Neural progenitor cell (in vitro differentiated cells): ENCODE measurements around the gene TSPAN11. TPM values are rescaled to one million over a fixed set of nuclear protein-coding genes. Genes with fewer than 3 reads are reported as not detected.
A peak's percentile ranks its signal among the peaks of the same experiment; 100 is the strongest.

Experiments used
- DNase-seq: peaks from one replicate; pipeline ENCODE4 v3.0.0-alpha.2; 2016; ENCODE audit warnings: low spot score
- H2AFZ ChIP-seq: fragments of 200-600 bp; sonication (generic); replicated peaks from 2 replicates; pipeline ENCODE4 v1.6.1; 2016; ENCODE audit warnings: antibody characterized with exemption
- H3F3A ChIP-seq: fragments of 200-600 bp; sonication (generic); 2 replicates; pipeline ENCODE4 v1.6.1; 2016; ENCODE audit warnings: antibody characterized with exemption, low read depth
- H3K27ac ChIP-seq: fragments of 200-600 bp; sonication (generic); 2 replicates; pipeline ENCODE4 v1.5.1; 2016; ENCODE audit warnings: mild to moderate bottlenecking
- H3K27me3 ChIP-seq: fragments of 200-600 bp; sonication (generic); 2 replicates; pipeline ENCODE4 v1.6.1; 2016; ENCODE audit warnings: mild to moderate bottlenecking, moderate library complexity
- H3K36me3 ChIP-seq: fragments of 200-600 bp; sonication (generic); 2 replicates; pipeline ENCODE4 v1.5.1; 2016
- H3K4me1 ChIP-seq: fragments of 200-600 bp; sonication (generic); 2 replicates; pipeline ENCODE4 v1.6.1; 2016; ENCODE audit warnings: mixed run types
- H3K4me2 ChIP-seq: fragments of 200-600 bp; sonication (generic); 2 replicates; pipeline ENCODE4 v1.6.1; 2016
- H3K4me3 ChIP-seq: fragments of 200-600 bp; sonication (generic); 2 replicates; pipeline ENCODE4 v1.5.1; 2016
- H3K79me2 ChIP-seq: fragments of 200-600 bp; sonication (generic); 2 replicates; pipeline ENCODE4 v1.6.1; 2016; ENCODE audit warnings: low read depth
- H3K9ac ChIP-seq: fragments of 200-600 bp; sonication (generic); 2 replicates; pipeline ENCODE4 v1.6.1; 2016
- H3K9me3 ChIP-seq: fragments of 200-600 bp; sonication (generic); 2 replicates; pipeline ENCODE4 v1.5.1; 2016; ENCODE audit warnings: low read depth
- H4K20me1 ChIP-seq: fragments of 200-600 bp; sonication (generic); 2 replicates; pipeline ENCODE4 v1.6.1; 2016; ENCODE audit warnings: low read depth
- H3K27ac Mint-ChIP-seq: 3 replicates; pipeline ENCODE4 v1.8.0; 2021; ENCODE audit warnings: mixed read lengths
- H3K27me3 Mint-ChIP-seq: 2 replicates; pipeline ENCODE4 v1.8.0; 2022; ENCODE audit warnings: low read depth, mild to moderate bottlenecking, inconsistent platforms, moderate library complexity, mixed read lengths; ENCODE audit not compliant: insufficient read depth
- H3K36me3 Mint-ChIP-seq: 3 replicates; pipeline ENCODE4 v1.8.0; 2021; ENCODE audit warnings: mixed read lengths
- H3K4me1 Mint-ChIP-seq: 3 replicates; pipeline ENCODE4 v1.8.0; 2021; ENCODE audit warnings: mixed read lengths
- H3K4me3 Mint-ChIP-seq: 3 replicates; pipeline ENCODE4 v1.8.0; 2021; ENCODE audit warnings: mild to moderate bottlenecking, moderate library complexity, mixed read lengths
- H3K9me3 Mint-ChIP-seq: 3 replicates; pipeline ENCODE4 v1.8.0; 2020; ENCODE audit warnings: mixed read lengths
- CTCF ChIP-seq: fragments of 200-600 bp; sonication (generic); IDR thresholded peaks from 2 replicates; pipeline ENCODE4 v1.5.1; 2017; ENCODE audit warnings: antibody characterized with exemption, mild to moderate bottlenecking
- EZH2 ChIP-seq: fragments of 200-600 bp; sonication (generic); IDR thresholded peaks from 2 replicates; pipeline ENCODE4 v1.6.1; 2017; ENCODE audit warnings: antibody characterized with exemption, mild to moderate bottlenecking, moderate library complexity
- EZH2phosphoT487 ChIP-seq: fragments of 200-600 bp; sonication (generic); IDR thresholded peaks from 2 replicates; pipeline ENCODE4 v1.6.1; 2017; ENCODE audit warnings: antibody characterized with exemption
- total RNA-seq: library from RNA; depleted of rRNA; stranded (reverse); fragments of >200 nt; gene quantifications from 2 replicates; pipeline ENCODE4 v1.2.3, GENCODE V29; 2015; ENCODE audit warnings: low replicate concordance

Gene TSPAN11
- total RNA-seq, 1 donor from 2014 or later: 7.4 TPM

GRCh38 chr12:30952015-30952414, 25.5 kb downstream of the TSPAN11 start:
- H3K79me2 ChIP-seq: no peaks in the 10 kb centered on the region
- H3K27ac ChIP-seq: no peak overlapping the region
- no peaks in the 10 kb centered on the region for H3K36me3 ChIP-seq
- no peaks in the 10 kb centered on the region for H3F3A ChIP-seq
- TF ChIP-seq EZH2phosphoT487: no peak
- TF ChIP-seq EZH2: no peak
- no peak for TF ChIP-seq CTCF
- Mint-ChIP-seq H3K9me3 (peaks cover 13% of the 10 kb centered on the region), H3K4me3 (no peak overlapping the region), H3K36me3 (peaks cover 26% of the 10 kb centered on the region), H3K27ac (peak overlapping the region; percentile 13), H3K27me3 (no peaks in the 10 kb centered on the region), H3K4me1 (peaks cover 35% of the 10 kb centered on the region)
- H3K27me3 ChIP-seq: no peaks in the 10 kb centered on the region
- H3K9ac ChIP-seq: no peak overlapping the region
- peaks cover 11% of the 10 kb centered on the region for H3K4me1 ChIP-seq
- H3K4me2 ChIP-seq: no peak overlapping the region
- no peak overlapping the region for H2AFZ ChIP-seq
- DNase-seq: no peak
- no peaks in the 10 kb centered on the region for H3K9me3 ChIP-seq
- peaks cover 11% of the 10 kb centered on the region for H4K20me1 ChIP-seq
- H3K4me3 ChIP-seq: no peak overlapping the region

GRCh38 chr12:30953257-30953656, 26.7 kb downstream of the TSPAN11 start:
- no peaks in the 10 kb centered on the region for H3F3A ChIP-seq
- H3K9ac ChIP-seq: no peak overlapping the region
- no peak overlapping the region for H3K4me2 ChIP-seq
- peaks cover 3% of the 10 kb centered on the region for H3K27me3 Mint-ChIP-seq
- H3K9me3 Mint-ChIP-seq: peaks cover 7% of the 10 kb centered on the region
- H3K36me3 ChIP-seq: no peaks in the 10 kb centered on the region
- H3K4me3 ChIP-seq: no peak overlapping the region
- peaks cover 11% of the 10 kb centered on the region for H3K4me1 ChIP-seq
- H3K4me1 Mint-ChIP-seq: peaks cover 38% of the 10 kb centered on the region
- H4K20me1 ChIP-seq: peaks cover 11% of the 10 kb centered on the region
- H3K9me3 ChIP-seq: no peaks in the 10 kb centered on the region
- H3K27ac Mint-ChIP-seq: no peak overlapping the region
- H3K27me3 ChIP-seq: no peaks in the 10 kb centered on the region
- DNase-seq: no peak
- H3K4me3 Mint-ChIP-seq: no peak overlapping the region
- H3K79me2 ChIP-seq: no peaks in the 10 kb centered on the region
- no peak overlapping the region for H2AFZ ChIP-seq
- H3K27ac ChIP-seq: no peak overlapping the region
- TF ChIP-seq CTCF: no peak
- no peak for TF ChIP-seq EZH2
- no peak for TF ChIP-seq EZH2phosphoT487
- peaks cover 23% of the 10 kb centered on the region for H3K36me3 Mint-ChIP-seq

- Histone ChIP-seq H3K4me1 (peaks cover 11% of the 10 kb centered on the region), H3K9me3 (no peaks in the 10 kb centered on the region), H3K4me3 (no peak overlapping the region), H3K9ac (no peak overlapping the region), H3K36me3 (no peaks in the 10 kb centered on the region), H4K20me1 (peaks cover 11% of the 10 kb centered on the region), H3K27ac (no peak overlapping the region), H3K4me2 (no peak overlapping the region), H2AFZ (no peak overlapping the region), H3F3A (no peaks in the 10 kb centered on the region), H3K27me3 (no peaks in the 10 kb centered on the region), H3K79me2 (no peaks in the 10 kb centered on the region)
- peaks cover 34% of the 10 kb centered on the region for H3K4me1 Mint-ChIP-seq
- H3K9me3 Mint-ChIP-seq: peaks cover 1% of the 10 kb centered on the region
- H3K4me3 Mint-ChIP-seq: no peak overlapping the region
- H3K27ac Mint-ChIP-seq: no peak overlapping the region
- H3K36me3 Mint-ChIP-seq: peaks cover 17% of the 10 kb centered on the region
- no peak for DNase-seq
- H3K27me3 Mint-ChIP-seq: peaks cover 9% of the 10 kb centered on the region
- TF ChIP-seq EZH2 (no peak), CTCF (no peak), EZH2phosphoT487 (no peak)
Observed at GRCh38 chr12:30953951-30954751, 27.6 kb downstream of the TSPAN11 start.
